CD14-positive monocyte (primary cell): Measurements from ENCODE around the gene DCAKD. TPM values are rescaled to one million over a fixed set of nuclear protein-coding genes. Genes with fewer than 3 reads are reported as not detected.

Source experiments
- DNase-seq, 3 donors: peaks; one replicate each; pipeline ENCODE4 v3.0.0-alpha.2; 2011 to 2022
- H2AFZ ChIP-seq: 2 replicates; pipeline ENCODE4 v1.6.0; 2012; ENCODE audit warnings: mild to moderate bottlenecking, low read depth, low read length, inconsistent platforms; ENCODE audit not compliant: insufficient read depth, poor library complexity, severe bottlenecking
- H3K27ac ChIP-seq, 2 donors: 1 replicate in 1 of 2; 2 replicates in 1 of 2; pipeline ENCODE4 v1.5.1; 2012 to 2013; ENCODE audit warnings: low read length in 2 of 2, control low read depth in 1 of 2, inconsistent platforms in 1 of 2, low read depth in 1 of 2, mild to moderate bottlenecking in 1 of 2
- H3K27me3 ChIP-seq, 2 donors: one replicate each; pipeline versions ENCODE4 v1.6.0 to v1.6.1; 2011 to 2013; ENCODE audit warnings: low read length in 2 of 2; ENCODE audit not compliant: control insufficient read depth in 2 of 2, insufficient read depth in 2 of 2
- H3K36me3 ChIP-seq, 2 donors: replicated peaks in 1 of 2; 1 replicate in 1 of 2; 2 replicates in 1 of 2; pipeline versions ENCODE4 v1.5.1 to v1.6.1; 2012 to 2013; ENCODE audit warnings: low read length in 2 of 2, control low read depth in 1 of 2, inconsistent platforms in 1 of 2, mild to moderate bottlenecking in 1 of 2; ENCODE audit not compliant: insufficient read depth in 2 of 2, control insufficient read depth in 1 of 2
- H3K4me1 ChIP-seq, 2 donors: 1 replicate in 1 of 2; 2 replicates in 1 of 2; pipeline versions ENCODE4 v1.5.1 to v1.6.1; 2012 to 2013; ENCODE audit warnings: low read length in 2 of 2, control low read depth in 1 of 2, inconsistent platforms in 1 of 2, mild to moderate bottlenecking in 1 of 2, moderate library complexity in 1 of 2; ENCODE audit not compliant: insufficient read depth in 2 of 2, control insufficient read depth in 1 of 2
- H3K4me2 ChIP-seq: replicated peaks from 2 replicates; pipeline ENCODE3; 2012; ENCODE audit warnings: low read length, moderate library complexity, mild to moderate bottlenecking; ENCODE audit not compliant: poor library complexity, severe bottlenecking; ENCODE audit errors: extremely low read depth
- H3K4me3 ChIP-seq, 3 experiments: fragments of 200-600 bp in 1 of 3; sonication (generic) in 1 of 3; replicated peaks in 1 of 3; 1 replicate in 2 of 3; 2 replicates in 1 of 3; pipeline ENCODE4 v1.5.1; 2011 to 2013; ENCODE audit warnings: low read length in 3 of 3, mild to moderate bottlenecking in 3 of 3, control low read depth in 2 of 3, low read depth in 2 of 3, inconsistent platforms in 1 of 3, moderate library complexity in 1 of 3
- H3K79me2 ChIP-seq: 2 replicates; pipeline ENCODE4 v1.6.0; 2012; ENCODE audit warnings: mild to moderate bottlenecking, control low read depth, inconsistent platforms, low read length, moderate library complexity; ENCODE audit not compliant: insufficient read depth
- H3K9ac ChIP-seq: 2 replicates; pipeline ENCODE4 v1.6.0; 2017; ENCODE audit warnings: low read length, mild to moderate bottlenecking; ENCODE audit not compliant: insufficient read depth, poor library complexity, severe bottlenecking
- H3K9me3 ChIP-seq, 2 donors: replicated peaks in 1 of 2; 1 replicate in 1 of 2; 2 replicates in 1 of 2; pipeline versions ENCODE4 v1.5.1 to v1.6.1; 2012 to 2013; ENCODE audit warnings: low read length in 2 of 2, control low read depth in 1 of 2; ENCODE audit not compliant: control insufficient read depth in 1 of 2, insufficient read depth in 1 of 2
- H4K20me1 ChIP-seq: 2 replicates; pipeline ENCODE4 v1.6.0; 2012; ENCODE audit warnings: mild to moderate bottlenecking, low read length, control low read depth, moderate library complexity; ENCODE audit not compliant: insufficient read depth
- H3K27ac Mint-ChIP-seq, 7 donors: one replicate each; pipeline ENCODE4 v1.8.0; 2020; ENCODE audit warnings: mild to moderate bottlenecking in 7 of 7, mixed read lengths in 7 of 7, moderate library complexity in 6 of 7, inconsistent platforms in 2 of 7
- H3K27me3 Mint-ChIP-seq, 3 donors: one replicate each; pipeline ENCODE4 v1.8.0; 2021 to 2022; ENCODE audit warnings: low read depth in 3 of 3, mild to moderate bottlenecking in 3 of 3, mixed read lengths in 3 of 3, moderate library complexity in 3 of 3, inconsistent platforms in 1 of 3
- H3K36me3 Mint-ChIP-seq, 2 donors: one replicate each; pipeline ENCODE4 v1.8.0; 2020; ENCODE audit warnings: mixed read lengths in 2 of 2, inconsistent platforms in 1 of 2, mild to moderate bottlenecking in 1 of 2
- H3K4me1 Mint-ChIP-seq: one replicate; pipeline ENCODE4 v1.8.0; 2020; ENCODE audit warnings: mild to moderate bottlenecking, mixed read lengths
- H3K4me3 Mint-ChIP-seq, 2 donors: one replicate each; pipeline ENCODE4 v1.8.0; 2020; ENCODE audit warnings: mild to moderate bottlenecking in 2 of 2, mixed read lengths in 2 of 2, moderate library complexity in 1 of 2
- H3K9me3 Mint-ChIP-seq, 7 donors: one replicate each; pipeline ENCODE4 v1.8.0; 2020 to 2022; ENCODE audit warnings: mixed read lengths in 7 of 7, mild to moderate bottlenecking in 6 of 7, moderate library complexity in 6 of 7, inconsistent platforms in 2 of 7
- WGBS: methylation state at CpG from one replicate; pipeline ENCODE4 v1.1.5; 2013; ENCODE audit warnings: missing lambda C conversion rate; ENCODE audit not compliant: insufficient coverage; 5-methylcytosine and 5-hydroxymethylcytosine counted together
- intact Hi-C, 2 donors: fragments of 100-400 bp; cut with micrococcal nuclease; formaldehyde crosslinking; loops; one replicate each; pipeline versions ENCODE4 v1.15.0 to v1.15.1; 2023
- polyA plus RNA-seq, 3 donors: library from polyadenylated mRNA; depleted of rRNA in 1 of 3; unstranded in 2 of 3; stranded (reverse) in 1 of 3; fragments of 300-500 nt in 2 of 3; fragments of >200 nt in 1 of 3; fragmentation: Illumina TruSeq in 2 of 3; gene quantifications; 1 replicate in 2 of 3; 2 replicates in 1 of 3; pipeline ENCODE4 v1.2.3, GENCODE V29; 2012 to 2021
- TF ChIP-seq, protein P1 (sequence below): fragments of 200-600 bp; IDR thresholded peaks from one replicate; pipeline ENCODE4 v1.8.0; 2022; ENCODE audit warnings: antibody characterized with exemption, mild to moderate bottlenecking

DCAKD gene
- polyA plus RNA-seq, 3 donors: 6.6 to 10.0 (median 8.7) TPM

DNA sequence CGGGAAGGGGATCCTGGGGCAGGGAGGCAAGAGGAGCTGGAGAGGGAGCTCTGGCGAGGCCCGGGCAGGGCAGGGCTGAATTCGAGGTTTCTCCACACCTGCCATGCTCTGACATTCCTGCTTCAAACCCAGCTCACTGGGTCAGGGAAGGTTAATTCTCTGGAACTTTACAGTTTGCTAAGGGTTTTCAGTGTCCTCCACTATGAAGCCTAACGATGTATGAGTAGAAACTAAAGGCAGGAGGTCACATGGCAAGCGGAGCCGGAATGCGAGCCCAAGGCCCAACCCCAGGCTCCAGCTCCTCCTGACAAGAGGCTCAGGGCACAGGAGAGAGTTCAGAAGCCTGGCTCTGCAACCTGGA, 29.2 kb downstream of the DCAKD start:
- Mint-ChIP-seq H3K4me3 (no peak overlapping the region), H3K9me3 (peaks cover 0 to 23% (median 10%) of the 10 kb centered on the region in 7 donors), H3K27me3 (peaks cover 37 to 44% (median 41%) of the 10 kb centered on the region in 3 donors), H3K27ac (no peak overlapping the region), H3K4me1 (peaks cover 29% of the 10 kb centered on the region), H3K36me3 (peaks cover 28 to 30% of the 10 kb centered on the region in 2 donors)
- DNase-seq: no peak
- Histone ChIP-seq H3K27me3 (peaks cover 33 to 40% of the 10 kb centered on the region in 2 donors), H3K9ac (no peak overlapping the region), H3K4me1 (peaks cover 16 to 29% of the 10 kb centered on the region in 2 donors), H4K20me1 (no peaks in the 10 kb centered on the region), H3K9me3 (peaks cover 0 to 13% of the 10 kb centered on the region in 2 donors), H2AFZ (peak overlapping the region; percentile 73), H3K36me3 (peaks cover 3 to 22% of the 10 kb centered on the region in 2 donors), H3K27ac (no peak overlapping the region), H3K4me3 (peak overlapping the region in 1 of 3 experiments; percentile 66), H3K4me2 (peak overlapping the region; percentile 87), H3K79me2 (no peaks in the 10 kb centered on the region)
- intact Hi-C loops: loop anchor here (1.0 to 5.0 kb wide), 3 partner anchors 100 to 245 kb away; no protein-coding TSS in a partner anchor
- TF ChIP-seq, protein P1, sequence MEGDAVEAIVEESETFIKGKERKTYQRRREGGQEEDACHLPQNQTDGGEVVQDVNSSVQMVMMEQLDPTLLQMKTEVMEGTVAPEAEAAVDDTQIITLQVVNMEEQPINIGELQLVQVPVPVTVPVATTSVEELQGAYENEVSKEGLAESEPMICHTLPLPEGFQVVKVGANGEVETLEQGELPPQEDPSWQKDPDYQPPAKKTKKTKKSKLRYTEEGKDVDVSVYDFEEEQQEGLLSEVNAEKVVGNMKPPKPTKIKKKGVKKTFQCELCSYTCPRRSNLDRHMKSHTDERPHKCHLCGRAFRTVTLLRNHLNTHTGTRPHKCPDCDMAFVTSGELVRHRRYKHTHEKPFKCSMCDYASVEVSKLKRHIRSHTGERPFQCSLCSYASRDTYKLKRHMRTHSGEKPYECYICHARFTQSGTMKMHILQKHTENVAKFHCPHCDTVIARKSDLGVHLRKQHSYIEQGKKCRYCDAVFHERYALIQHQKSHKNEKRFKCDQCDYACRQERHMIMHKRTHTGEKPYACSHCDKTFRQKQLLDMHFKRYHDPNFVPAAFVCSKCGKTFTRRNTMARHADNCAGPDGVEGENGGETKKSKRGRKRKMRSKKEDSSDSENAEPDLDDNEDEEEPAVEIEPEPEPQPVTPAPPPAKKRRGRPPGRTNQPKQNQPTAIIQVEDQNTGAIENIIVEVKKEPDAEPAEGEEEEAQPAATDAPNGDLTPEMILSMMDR: peak; percentile 69
- no CpG with 5 or more reads among the region's 8 CpGs for WGBS

GRCh38 chr17:45021607-45022287, 29.7 kb downstream of the DCAKD start:
- Histone ChIP-seq H3K27me3 (peaks cover 33 to 40% of the 10 kb centered on the region in 2 donors), H4K20me1 (no peaks in the 10 kb centered on the region), H3K9me3 (peaks cover 0 to 13% of the 10 kb centered on the region in 2 donors), H3K4me1 (peaks cover 16 to 29% of the 10 kb centered on the region in 2 donors), H2AFZ (peak overlapping the region; percentile 73), H3K4me2 (peak overlapping the region; percentile 87), H3K27ac (no peak overlapping the region), H3K9ac (peak overlapping the region; percentile 44), H3K4me3 (peak overlapping the region in 2 of 3 experiments; percentile 20 to 66), H3K36me3 (peaks cover 3 to 17% of the 10 kb centered on the region in 2 donors), H3K79me2 (no peaks in the 10 kb centered on the region)
- Mint-ChIP-seq H3K36me3 (peaks cover 23 to 26% of the 10 kb centered on the region in 2 donors), H3K4me1 (peaks cover 29% of the 10 kb centered on the region), H3K4me3 (peak overlapping the region; percentile 59 to 88), H3K9me3 (peaks cover 0 to 23% (median 10%) of the 10 kb centered on the region in 7 donors), H3K27me3 (peaks cover 37 to 44% (median 41%) of the 10 kb centered on the region in 3 donors), H3K27ac (no peak overlapping the region)
- DNase-seq: peak; percentile 41 to 62 (median 62)
- WGBS: 4% methylated on average over 56 of the region's 57 CpGs
- intact Hi-C loops: loop anchor here (1.0 to 5.0 kb wide), 4 partner anchors 99 to 247 kb away; no protein-coding TSS in a partner anchor
- TF ChIP-seq, protein P1: peak; percentile 97
